Upper lobe of left lung (tissue), 4 donors: ENCODE measurements around the gene RASAL2.

Source experiments
- EP300 ChIP-seq, 4 donors: sonication (generic); formaldehyde crosslinking; IDR thresholded peaks; one replicate each; pipeline ENCODE4 v1.5.1; 2017; ENCODE audit warnings: antibody characterized with exemption in 4 of 4, control low read depth in 2 of 4
- POLR2AphosphoS5 ChIP-seq, 2 donors: sonication (generic); formaldehyde crosslinking; IDR thresholded peaks; one replicate each; pipeline ENCODE4 v1.5.1; 2017; ENCODE audit warnings: antibody characterized with exemption in 2 of 2
- TF ChIP-seq, protein P1 (sequence below), 6 experiments: fragments of 450-650 bp in 4 of 6; fragments of 200-600 bp in 2 of 6; sonication (generic) in 2 of 6; IDR thresholded peaks; one replicate each; pipeline ENCODE4 v1.5.1; 2016 to 2019; ENCODE audit warnings: antibody characterized with exemption in 6 of 6

DNA sequence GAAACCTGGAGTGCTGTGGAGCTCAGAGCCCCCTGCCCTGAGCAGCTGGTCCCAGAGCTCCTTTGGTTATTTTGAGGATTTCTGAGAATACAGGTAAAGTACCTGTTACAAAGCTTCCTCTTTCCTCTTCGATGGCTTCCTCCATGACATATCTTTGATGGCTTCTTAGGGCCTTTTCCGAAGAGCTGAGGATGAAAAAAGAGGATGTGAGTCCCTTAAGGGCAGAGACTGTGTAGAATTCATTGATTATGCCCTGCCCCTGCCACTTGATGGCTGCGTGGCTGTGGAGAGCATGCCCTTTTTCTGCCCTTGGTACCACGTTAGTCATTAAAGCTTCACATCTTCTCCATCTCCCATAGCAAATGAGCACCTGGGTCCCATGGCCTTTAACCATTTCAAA is 433.2 kb downstream of the RASAL2 start:
- TF ChIP-seq, protein P1, sequence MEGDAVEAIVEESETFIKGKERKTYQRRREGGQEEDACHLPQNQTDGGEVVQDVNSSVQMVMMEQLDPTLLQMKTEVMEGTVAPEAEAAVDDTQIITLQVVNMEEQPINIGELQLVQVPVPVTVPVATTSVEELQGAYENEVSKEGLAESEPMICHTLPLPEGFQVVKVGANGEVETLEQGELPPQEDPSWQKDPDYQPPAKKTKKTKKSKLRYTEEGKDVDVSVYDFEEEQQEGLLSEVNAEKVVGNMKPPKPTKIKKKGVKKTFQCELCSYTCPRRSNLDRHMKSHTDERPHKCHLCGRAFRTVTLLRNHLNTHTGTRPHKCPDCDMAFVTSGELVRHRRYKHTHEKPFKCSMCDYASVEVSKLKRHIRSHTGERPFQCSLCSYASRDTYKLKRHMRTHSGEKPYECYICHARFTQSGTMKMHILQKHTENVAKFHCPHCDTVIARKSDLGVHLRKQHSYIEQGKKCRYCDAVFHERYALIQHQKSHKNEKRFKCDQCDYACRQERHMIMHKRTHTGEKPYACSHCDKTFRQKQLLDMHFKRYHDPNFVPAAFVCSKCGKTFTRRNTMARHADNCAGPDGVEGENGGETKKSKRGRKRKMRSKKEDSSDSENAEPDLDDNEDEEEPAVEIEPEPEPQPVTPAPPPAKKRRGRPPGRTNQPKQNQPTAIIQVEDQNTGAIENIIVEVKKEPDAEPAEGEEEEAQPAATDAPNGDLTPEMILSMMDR (IDR thresholded peaks at IDR 0.05): no peak
- TF ChIP-seq EP300 (IDR thresholded peaks at IDR 0.05): no peak
- TF ChIP-seq POLR2AphosphoS5 (IDR thresholded peaks at IDR 0.05): no peak
